HepG2 (cell line): ENCODE data around the gene ANKRD13C. TPM values are rescaled to one million over a fixed set of nuclear protein-coding genes. Genes with fewer than 3 reads are reported as not detected.

Experiments used
- ATF7-NPFF ChIP-seq: sonication (generic); formaldehyde crosslinking; IDR thresholded peaks from 2 replicates; pipeline ENCODE4 v1.8.1; 2023; ENCODE audit warnings: mild to moderate bottlenecking, low read depth, missing genetic modification reagents, moderate library complexity
- BRCA1 ChIP-seq: sonication (generic); formaldehyde crosslinking; IDR thresholded peaks from 2 replicates; pipeline ENCODE4 v1.4.0; 2020; ENCODE audit warnings: missing genetic modification reagents
- CBX1 ChIP-seq: IDR thresholded peaks from one replicate; pipeline ENCODE4 v1.6.1; 2016; ENCODE audit warnings: antibody characterized with exemption, low read depth
- MBNL3 ChIP-seq: fragments of 250-450 bp; sonication (Bioruptor Pico); conservative IDR thresholded peaks from 2 replicates; pipeline ENCODE4 v1.8.0; 2022; ENCODE audit warnings: mild to moderate bottlenecking, inconsistent platforms
- POLR2AphosphoS5 ChIP-seq: IDR thresholded peaks from 2 replicates; pipeline ENCODE4 v1.6.1; 2012; ENCODE audit warnings: low read depth, low read length
- ZFP62 ChIP-seq: sonication (generic); formaldehyde crosslinking; IDR thresholded peaks from 2 replicates; pipeline ENCODE4 v1.4.0; 2020; ENCODE audit warnings: missing genetic modification reagents
- ZNF225 ChIP-seq: sonication (generic); formaldehyde crosslinking; IDR thresholded peaks from 2 replicates; pipeline ENCODE4 v1.4.0; 2020; ENCODE audit warnings: mild to moderate bottlenecking, missing genetic modification reagents
- ZNF652 ChIP-seq: IDR thresholded peaks from 2 replicates; pipeline ENCODE4 v1.6.1; 2016; ENCODE audit warnings: low read depth, borderline replicate concordance
- ZNF792 ChIP-seq: IDR thresholded peaks from 2 replicates; pipeline ENCODE4 v1.6.1; 2016
- ZNF891 ChIP-seq: sonication (generic); formaldehyde crosslinking; IDR thresholded peaks from 2 replicates; pipeline ENCODE4 v1.5.0; 2020; ENCODE audit warnings: mild to moderate bottlenecking, missing genetic modification reagents
- polyA plus RNA-seq, 8 experiments: library from polyadenylated mRNA; depleted of rRNA in 3 of 8; stranded (reverse) in 7 of 8; unstranded in 1 of 8; fragments of >200 nt; fragmentation: Illumina TruSeq in 4 of 8; extraction: Trizol in 4 of 8; gene quantifications; 2 replicates each; pipeline versions ENCODE4 v1.2.1 to v1.2.3, GENCODE V29; 2011 to 2016; ENCODE audit warnings: low read depth in 4 of 8, missing spikeins in 1 of 8, mixed read lengths in 1 of 8; ENCODE audit not compliant: insufficient read depth in 1 of 8
- total RNA-seq, 5 experiments: library from RNA; depleted of rRNA; stranded (reverse); fragments of >200 nt; fragmentation: Illumina TruSeq; extraction: Trizol; gene quantifications; 2 replicates each; pipeline ENCODE4 v1.2.3, GENCODE V29; 2016; ENCODE audit warnings: low read depth in 1 of 5
- TF ChIP-seq, protein P1 (sequence below): sonication (generic); formaldehyde crosslinking; IDR thresholded peaks from 2 replicates; pipeline ENCODE4 v1.8.1; 2022; ENCODE audit warnings: mild to moderate bottlenecking, missing genetic modification reagents
- TF ChIP-seq, protein P2 (sequence below): sonication (generic); formaldehyde crosslinking; IDR thresholded peaks from 2 replicates; pipeline ENCODE4 v1.8.0; 2022; ENCODE audit warnings: missing genetic modification reagents, mild to moderate bottlenecking, inconsistent platforms, borderline replicate concordance
- TF ChIP-seq, protein P3 (sequence below): sonication (generic); formaldehyde crosslinking; IDR thresholded peaks from 2 replicates; pipeline ENCODE4 v1.4.0; 2020; ENCODE audit warnings: missing genetic modification reagents, mild to moderate bottlenecking, borderline replicate concordance
- TF ChIP-seq, protein P4 (sequence below), 2 experiments: sonication (generic) in 1 of 2; formaldehyde crosslinking in 1 of 2; IDR thresholded peaks; 2 replicates each; pipeline versions ENCODE4 v1.4.0 to v1.6.1; 2018 to 2020; ENCODE audit warnings: missing genetic modification reagents in 2 of 2, borderline replicate concordance in 1 of 2, low read depth in 1 of 2, mild to moderate bottlenecking in 1 of 2, missing biosample characterization in 1 of 2
- TF ChIP-seq, protein P5 (sequence below): sonication (generic); formaldehyde crosslinking; IDR thresholded peaks from 2 replicates; pipeline ENCODE4 v1.5.1; 2020; ENCODE audit warnings: mild to moderate bottlenecking, missing genetic modification reagents, borderline replicate concordance

ANKRD13C gene
- total and polyA plus RNA-seq, 2 of the 13 experiments (the other 11 are each of a cell fraction or from before 2014, with no cell fraction given), result 6.2 to 17.6 TPM

DNA sequence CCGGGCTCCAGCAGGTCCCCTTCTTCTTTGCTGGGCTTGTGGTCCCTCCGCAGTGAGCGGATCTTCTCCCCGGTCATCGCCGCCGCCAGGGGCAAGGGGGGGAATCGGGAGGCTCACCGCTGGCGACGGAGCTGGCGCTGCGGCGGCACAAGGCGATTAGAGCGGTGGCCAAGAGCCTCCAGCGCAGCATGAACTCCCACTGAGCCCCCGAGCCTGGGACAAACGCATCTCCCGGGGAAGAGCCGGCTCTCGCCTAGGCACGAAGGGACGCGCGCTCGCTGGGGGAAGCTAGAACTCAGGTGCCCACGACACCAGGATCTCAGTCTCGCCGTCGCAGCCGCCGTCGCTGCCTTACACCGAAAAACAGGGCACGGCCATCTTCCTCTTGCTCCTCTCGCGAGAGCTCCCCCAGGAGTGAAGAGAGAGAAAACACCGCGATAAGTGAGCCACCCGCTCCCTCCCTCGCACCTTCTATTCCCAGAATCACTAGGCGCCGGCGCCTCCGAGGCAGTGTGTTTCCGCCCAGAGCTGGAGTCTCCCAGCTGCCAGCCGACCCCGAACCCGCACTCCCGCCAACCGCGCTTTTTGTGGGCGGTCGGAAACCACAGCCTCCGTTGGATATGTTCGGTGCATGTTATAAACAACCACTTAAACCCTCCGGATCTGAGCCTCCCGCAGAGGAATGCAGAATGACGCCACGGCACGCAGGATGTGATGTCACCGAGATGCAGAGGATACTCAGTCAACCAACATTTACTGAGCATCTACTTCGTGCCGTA, at the start of gene ANKRD13C (continued):
- TF ChIP-seq, protein P1, sequence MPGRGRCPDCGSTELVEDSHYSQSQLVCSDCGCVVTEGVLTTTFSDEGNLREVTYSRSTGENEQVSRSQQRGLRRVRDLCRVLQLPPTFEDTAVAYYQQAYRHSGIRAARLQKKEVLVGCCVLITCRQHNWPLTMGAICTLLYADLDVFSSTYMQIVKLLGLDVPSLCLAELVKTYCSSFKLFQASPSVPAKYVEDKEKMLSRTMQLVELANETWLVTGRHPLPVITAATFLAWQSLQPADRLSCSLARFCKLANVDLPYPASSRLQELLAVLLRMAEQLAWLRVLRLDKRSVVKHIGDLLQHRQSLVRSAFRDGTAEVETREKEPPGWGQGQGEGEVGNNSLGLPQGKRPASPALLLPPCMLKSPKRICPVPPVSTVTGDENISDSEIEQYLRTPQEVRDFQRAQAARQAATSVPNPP (CRISPR knock-in tag), result no peak; the same call in 1 of the 2 replicates
- TF ChIP-seq ZNF652 (CRISPR knock-in tag) (no peak), CBX1 (peak; percentile 71), BRCA1 (CRISPR knock-in tag) (no peak), ATF7-NPFF (CRISPR knock-in tag) (peak; percentile 72), MBNL3 (CRISPR knock-in tag) (no peak), ZNF792 (CRISPR knock-in tag) (peak; percentile 90; the same call in 1 of the 2 replicates), POLR2AphosphoS5 (peak; percentile 93), ZFP62 (CRISPR knock-in tag) (no peak), ZNF225 (peak; percentile 25; the same call in 1 of the 2 replicates), ZNF891 (CRISPR knock-in tag) (peak; percentile 62)
- TF ChIP-seq, protein P2, sequence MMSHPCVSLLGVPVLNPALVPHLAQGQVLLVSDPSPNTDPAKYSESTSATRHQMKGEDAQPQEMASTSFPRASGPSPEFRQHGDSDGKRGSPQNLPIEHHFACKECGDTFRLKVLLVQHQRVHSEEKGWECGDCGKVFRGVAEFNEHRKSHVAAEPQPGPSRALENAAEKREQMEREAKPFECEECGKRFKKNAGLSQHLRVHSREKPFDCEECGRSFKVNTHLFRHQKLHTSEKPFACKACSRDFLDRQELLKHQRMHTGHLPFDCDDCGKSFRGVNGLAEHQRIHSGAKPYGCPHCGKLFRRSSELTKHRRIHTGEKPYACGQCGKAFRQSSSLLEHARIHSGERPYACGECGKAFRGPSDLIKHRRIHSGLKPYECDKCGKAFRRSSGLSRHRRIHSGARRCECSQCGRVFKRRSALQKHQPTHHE (CRISPR knock-in tag), result peak; percentile 77; the same call in 1 of the 2 replicates
- TF ChIP-seq, protein P3, sequence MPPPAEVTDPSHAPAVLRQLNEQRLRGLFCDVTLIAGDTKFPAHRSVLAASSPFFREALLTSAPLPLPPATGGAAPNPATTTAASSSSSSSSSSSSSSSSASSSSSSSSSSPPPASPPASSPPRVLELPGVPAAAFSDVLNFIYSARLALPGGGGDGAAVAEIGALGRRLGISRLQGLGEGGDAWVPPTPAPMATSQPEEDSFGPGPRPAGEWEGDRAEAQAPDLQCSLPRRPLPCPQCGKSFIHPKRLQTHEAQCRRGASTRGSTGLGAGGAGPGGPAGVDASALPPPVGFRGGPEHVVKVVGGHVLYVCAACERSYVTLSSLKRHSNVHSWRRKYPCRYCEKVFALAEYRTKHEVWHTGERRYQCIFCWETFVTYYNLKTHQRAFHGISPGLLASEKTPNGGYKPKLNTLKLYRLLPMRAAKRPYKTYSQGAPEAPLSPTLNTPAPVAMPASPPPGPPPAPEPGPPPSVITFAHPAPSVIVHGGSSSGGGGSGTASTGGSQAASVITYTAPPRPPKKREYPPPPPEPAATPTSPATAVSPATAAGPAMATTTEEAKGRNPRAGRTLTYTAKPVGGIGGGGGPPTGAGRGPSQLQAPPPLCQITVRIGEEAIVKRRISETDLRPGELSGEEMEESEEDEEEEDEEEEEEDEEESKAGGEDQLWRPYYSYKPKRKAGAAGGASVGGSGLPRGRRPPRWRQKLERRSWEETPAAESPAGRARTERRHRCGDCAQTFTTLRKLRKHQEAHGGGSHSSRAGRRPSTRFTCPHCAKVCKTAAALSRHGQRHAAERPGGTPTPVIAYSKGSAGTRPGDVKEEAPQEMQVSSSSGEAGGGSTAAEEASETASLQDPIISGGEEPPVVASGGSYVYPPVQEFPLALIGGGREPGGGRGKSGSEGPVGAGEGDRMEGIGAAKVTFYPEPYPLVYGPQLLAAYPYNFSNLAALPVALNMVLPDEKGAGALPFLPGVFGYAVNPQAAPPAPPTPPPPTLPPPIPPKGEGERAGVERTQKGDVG (CRISPR knock-in tag), result peak; percentile 81; the same call in 1 of the 2 replicates
- TF ChIP-seq, protein P4, sequence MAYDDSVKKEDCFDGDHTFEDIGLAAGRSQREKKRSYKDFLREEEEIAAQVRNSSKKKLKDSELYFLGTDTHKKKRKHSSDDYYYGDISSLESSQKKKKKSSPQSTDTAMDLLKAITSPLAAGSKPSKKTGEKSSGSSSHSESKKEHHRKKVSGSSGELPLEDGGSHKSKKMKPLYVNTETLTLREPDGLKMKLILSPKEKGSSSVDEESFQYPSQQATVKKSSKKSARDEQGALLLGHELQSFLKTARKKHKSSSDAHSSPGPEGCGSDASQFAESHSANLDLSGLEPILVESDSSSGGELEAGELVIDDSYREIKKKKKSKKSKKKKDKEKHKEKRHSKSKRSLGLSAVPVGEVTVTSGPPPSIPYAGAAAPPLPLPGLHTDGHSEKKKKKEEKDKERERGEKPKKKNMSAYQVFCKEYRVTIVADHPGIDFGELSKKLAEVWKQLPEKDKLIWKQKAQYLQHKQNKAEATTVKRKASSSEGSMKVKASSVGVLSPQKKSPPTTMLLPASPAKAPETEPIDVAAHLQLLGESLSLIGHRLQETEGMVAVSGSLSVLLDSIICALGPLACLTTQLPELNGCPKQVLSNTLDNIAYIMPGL (CRISPR knock-in tag; IDR thresholded peaks at IDR 0.05; ENCODE audit: borderline replicate concordance in 1 of 2, low read depth in 1 of 2), result peak; percentile 11 to 86; a peak in 3 of 4 replicates
- TF ChIP-seq, protein P5, sequence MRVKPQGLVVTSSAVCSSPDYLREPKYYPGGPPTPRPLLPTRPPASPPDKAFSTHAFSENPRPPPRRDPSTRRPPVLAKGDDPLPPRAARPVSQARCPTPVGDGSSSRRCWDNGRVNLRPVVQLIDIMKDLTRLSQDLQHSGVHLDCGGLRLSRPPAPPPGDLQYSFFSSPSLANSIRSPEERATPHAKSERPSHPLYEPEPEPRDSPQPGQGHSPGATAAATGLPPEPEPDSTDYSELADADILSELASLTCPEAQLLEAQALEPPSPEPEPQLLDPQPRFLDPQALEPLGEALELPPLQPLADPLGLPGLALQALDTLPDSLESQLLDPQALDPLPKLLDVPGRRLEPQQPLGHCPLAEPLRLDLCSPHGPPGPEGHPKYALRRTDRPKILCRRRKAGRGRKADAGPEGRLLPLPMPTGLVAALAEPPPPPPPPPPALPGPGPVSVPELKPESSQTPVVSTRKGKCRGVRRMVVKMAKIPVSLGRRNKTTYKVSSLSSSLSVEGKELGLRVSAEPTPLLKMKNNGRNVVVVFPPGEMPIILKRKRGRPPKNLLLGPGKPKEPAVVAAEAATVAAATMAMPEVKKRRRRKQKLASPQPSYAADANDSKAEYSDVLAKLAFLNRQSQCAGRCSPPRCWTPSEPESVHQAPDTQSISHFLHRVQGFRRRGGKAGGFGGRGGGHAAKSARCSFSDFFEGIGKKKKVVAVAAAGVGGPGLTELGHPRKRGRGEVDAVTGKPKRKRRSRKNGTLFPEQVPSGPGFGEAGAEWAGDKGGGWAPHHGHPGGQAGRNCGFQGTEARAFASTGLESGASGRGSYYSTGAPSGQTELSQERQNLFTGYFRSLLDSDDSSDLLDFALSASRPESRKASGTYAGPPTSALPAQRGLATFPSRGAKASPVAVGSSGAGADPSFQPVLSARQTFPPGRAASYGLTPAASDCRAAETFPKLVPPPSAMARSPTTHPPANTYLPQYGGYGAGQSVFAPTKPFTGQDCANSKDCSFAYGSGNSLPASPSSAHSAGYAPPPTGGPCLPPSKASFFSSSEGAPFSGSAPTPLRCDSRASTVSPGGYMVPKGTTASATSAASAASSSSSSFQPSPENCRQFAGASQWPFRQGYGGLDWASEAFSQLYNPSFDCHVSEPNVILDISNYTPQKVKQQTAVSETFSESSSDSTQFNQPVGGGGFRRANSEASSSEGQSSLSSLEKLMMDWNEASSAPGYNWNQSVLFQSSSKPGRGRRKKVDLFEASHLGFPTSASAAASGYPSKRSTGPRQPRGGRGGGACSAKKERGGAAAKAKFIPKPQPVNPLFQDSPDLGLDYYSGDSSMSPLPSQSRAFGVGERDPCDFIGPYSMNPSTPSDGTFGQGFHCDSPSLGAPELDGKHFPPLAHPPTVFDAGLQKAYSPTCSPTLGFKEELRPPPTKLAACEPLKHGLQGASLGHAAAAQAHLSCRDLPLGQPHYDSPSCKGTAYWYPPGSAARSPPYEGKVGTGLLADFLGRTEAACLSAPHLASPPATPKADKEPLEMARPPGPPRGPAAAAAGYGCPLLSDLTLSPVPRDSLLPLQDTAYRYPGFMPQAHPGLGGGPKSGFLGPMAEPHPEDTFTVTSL (CRISPR knock-in tag), result peak; percentile 48; the same call in 1 of the 2 replicates
